Adrenal gland (tissue), 12 donors: Measurements from ENCODE around the gene TP53BP2. TPM values are rescaled to one million over a fixed set of nuclear protein-coding genes. Genes with fewer than 3 reads are reported as not detected.

Source experiments
- DNase-seq, 7 donors: peaks; one replicate each; pipeline ENCODE4 v3.0.0-alpha.2; 2019 to 2020
- H3K27ac ChIP-seq, 5 donors: fragments of 200-600 bp; sonication (generic) in 4 of 5; 1 replicate in 3 of 5; 2 replicates in 2 of 5; pipeline versions ENCODE4 v1.5.1 to v1.8.0; 2016 to 2020; ENCODE audit warnings: mild to moderate bottlenecking in 1 of 5
- H3K27me3 ChIP-seq: fragments of 200-600 bp; 2 replicates; pipeline ENCODE4 v1.8.0; 2021
- H3K36me3 ChIP-seq, 2 donors: fragments of 200-600 bp; replicated peaks in 1 of 2; 1 replicate in 1 of 2; 2 replicates in 1 of 2; pipeline versions ENCODE4 v1.5.1 to v1.8.0; 2018 to 2022
- H3K4me1 ChIP-seq, 2 donors: fragments of 200-600 bp; replicated peaks in 1 of 2; 1 replicate in 1 of 2; 2 replicates in 1 of 2; pipeline versions ENCODE4 v1.5.1 to v1.8.0; 2018 to 2021
- H3K4me3 ChIP-seq, 4 donors: fragments of 200-600 bp; sonication (generic) in 3 of 4; one replicate each; pipeline ENCODE4 v1.5.1; 2016 to 2018
- H3K9me3 ChIP-seq, 3 donors: fragments of 200-600 bp; sonication (generic) in 1 of 3; replicated peaks in 1 of 3; 1 replicate in 2 of 3; 2 replicates in 1 of 3; pipeline versions ENCODE4 v1.5.1 to v1.8.0; 2016 to 2021
- POLR2A ChIP-seq, 2 donors: fragments of 450-650 bp; IDR thresholded peaks; one replicate each; pipeline ENCODE4 v1.6.1; 2017; ENCODE audit warnings: antibody characterized with exemption in 2 of 2, mild to moderate bottlenecking in 2 of 2, moderate library complexity in 1 of 2
- WGBS, 4 donors: extraction: QIAGEN DNeasy Blood & Tissue Kit in 2 of 4; methylation state at CpG; one replicate each; pipeline versions ENCODE4 v1.1.5 to v1.1.7; 2013 to 2017; 5-methylcytosine and 5-hydroxymethylcytosine counted together
- intact Hi-C, 2 donors: fragments of 100-400 bp; cut with DNase I; formaldehyde crosslinking; loops; one replicate each; pipeline versions ENCODE4 v1.14.1 to v1.15.0; 2022 to 2023
- polyA plus RNA-seq, 3 donors: library from polyadenylated mRNA; stranded (reverse); fragments of 200-250 nt in 2 of 3; fragments of 350-450 nt in 1 of 3; fragmentation: Illumina TruSeq in 1 of 3; extraction: RNeasy Lipid Tissue Mini Kit (QIAGEN cat#74804) in 1 of 3; gene quantifications; one replicate each; pipeline ENCODE4 v1.2.3, GENCODE V29; 2013 to 2014
- total RNA-seq, 9 donors: library from RNA; depleted of rRNA in 4 of 9; stranded (reverse); fragments of >200 nt in 4 of 9; fragments of 120-200 nt in 1 of 9; fragmentation: NEBNext Ultra II Directional in 1 of 9; extraction: Animal tissue kit (Norgen Biotek cat#: 25700) in 1 of 9; gene quantifications; one replicate each; pipeline versions ENCODE4 v1.1.0 to v1.2.4, GENCODE V29; 2013 to 2023
- TF ChIP-seq, protein P1 (sequence below), 6 experiments: fragments of 450-650 bp in 4 of 6; fragments of 200-600 bp in 2 of 6; sonication (generic) in 1 of 6; IDR thresholded peaks; 1 replicate in 5 of 6; 2 replicates in 1 of 6; pipeline versions ENCODE4 v1.5.1 to v1.8.0; 2016 to 2021; ENCODE audit warnings: antibody characterized with exemption in 6 of 6, mild to moderate bottlenecking in 2 of 6, moderate library complexity in 1 of 6
- donor health status: healthy with polysubstance abuse.
- donor health status: Bipolar disorder and iron deficiency.
- donor health status: DM: yes; HTN: yes; CAD: no.
- donor health status: DM: no; HTN: no; CAD: no.
- donor health status: DM: no; HTN: no; CAD: no.
- donor health status: DM: yes; HTN: yes; CAD: no.

The TP53BP2 gene
- total and polyA plus RNA-seq, 12 donors: 6.0 to 38.5 (median 24.0) TPM

- no peak for TF ChIP-seq POLR2A (IDR thresholded peaks at IDR 0.05)
- TF ChIP-seq, protein P1, sequence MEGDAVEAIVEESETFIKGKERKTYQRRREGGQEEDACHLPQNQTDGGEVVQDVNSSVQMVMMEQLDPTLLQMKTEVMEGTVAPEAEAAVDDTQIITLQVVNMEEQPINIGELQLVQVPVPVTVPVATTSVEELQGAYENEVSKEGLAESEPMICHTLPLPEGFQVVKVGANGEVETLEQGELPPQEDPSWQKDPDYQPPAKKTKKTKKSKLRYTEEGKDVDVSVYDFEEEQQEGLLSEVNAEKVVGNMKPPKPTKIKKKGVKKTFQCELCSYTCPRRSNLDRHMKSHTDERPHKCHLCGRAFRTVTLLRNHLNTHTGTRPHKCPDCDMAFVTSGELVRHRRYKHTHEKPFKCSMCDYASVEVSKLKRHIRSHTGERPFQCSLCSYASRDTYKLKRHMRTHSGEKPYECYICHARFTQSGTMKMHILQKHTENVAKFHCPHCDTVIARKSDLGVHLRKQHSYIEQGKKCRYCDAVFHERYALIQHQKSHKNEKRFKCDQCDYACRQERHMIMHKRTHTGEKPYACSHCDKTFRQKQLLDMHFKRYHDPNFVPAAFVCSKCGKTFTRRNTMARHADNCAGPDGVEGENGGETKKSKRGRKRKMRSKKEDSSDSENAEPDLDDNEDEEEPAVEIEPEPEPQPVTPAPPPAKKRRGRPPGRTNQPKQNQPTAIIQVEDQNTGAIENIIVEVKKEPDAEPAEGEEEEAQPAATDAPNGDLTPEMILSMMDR (IDR thresholded peaks at IDR 0.05): no peak
Observed at GRCh38 chr1:223860051-223860622, 14.4 kb upstream of the TP53BP2 start.

GRCh38 chr1:223859058-223859457, 13.3 kb upstream of the TP53BP2 start:
- Histone ChIP-seq H3K4me3 (no peak overlapping the region), H3K36me3 (no peaks in the 10 kb centered on the region), H3K27ac (no peak overlapping the region), H3K9me3 (no peaks in the 10 kb centered on the region), H3K4me1 (no peaks in the 10 kb centered on the region), H3K27me3 (peaks cover 5% of the 10 kb centered on the region)
- intact Hi-C loops: no loop called here
- TF ChIP-seq, protein P1 (IDR thresholded peaks at IDR 0.05): no peak
- TF ChIP-seq POLR2A (IDR thresholded peaks at IDR 0.05): no peak
- WGBS, 4 donors: 55 to 62% (median 59%) methylated on average over 8 of the region's 8 CpGs
- no peak for DNase-seq

More at GRCh38 chr1:223860051-223860622, 14.4 kb upstream of the TP53BP2 start:
- H3K27me3 ChIP-seq: peaks cover 5% of the 10 kb centered on the region
- no peaks in the 10 kb centered on the region for H3K9me3 ChIP-seq
- 62 to 76% (median 70%) methylated on average over 5 of the region's 5 CpGs for whole genome bisulfite sequencing, 4 donors
- no peaks in the 10 kb centered on the region for H3K4me1 ChIP-seq
- intact Hi-C loops: no loop called here
- H3K27ac ChIP-seq: no peak overlapping the region
- no peaks in the 10 kb centered on the region for H3K36me3 ChIP-seq
- no peak for DNase-seq
- H3K4me3 ChIP-seq: no peak overlapping the region

DNA sequence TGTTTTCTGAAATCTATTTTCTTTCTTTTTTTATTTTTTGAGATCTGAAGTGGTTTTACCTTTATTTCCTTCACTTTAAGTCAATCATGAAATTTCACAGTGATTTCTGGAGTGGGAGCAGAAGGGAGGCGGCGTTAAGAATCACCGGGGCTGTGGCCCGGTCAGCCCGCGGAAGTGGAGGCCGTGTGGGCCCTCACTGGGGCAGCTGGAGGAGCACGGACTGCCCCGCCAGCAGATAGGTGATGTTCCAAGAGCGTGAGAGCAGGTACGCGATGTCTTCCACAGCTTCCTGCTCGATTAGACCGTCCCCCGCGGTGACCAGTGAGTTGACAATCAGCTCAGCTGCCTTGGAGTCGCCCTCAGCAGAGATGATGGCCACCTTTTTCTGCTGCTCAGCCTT, 10.6 kb upstream of the TP53BP2 start:
- Histone ChIP-seq H3K27me3 (peaks cover 5% of the 10 kb centered on the region), H3K27ac (no peak overlapping the region), H3K9me3 (no peaks in the 10 kb centered on the region), H3K4me3 (no peak overlapping the region), H3K4me1 (no peaks in the 10 kb centered on the region), H3K36me3 (no peaks in the 10 kb centered on the region)
- 92 to 96% (median 93%) methylated on average over 16 to 17 of the region's 17 CpGs for WGBS, 4 donors
- intact Hi-C loops: no loop called here
- DNase-seq: no peak
- no peak for TF ChIP-seq POLR2A (IDR thresholded peaks at IDR 0.05)
- TF ChIP-seq, protein P1 (IDR thresholded peaks at IDR 0.05): no peak

GRCh38 chr1:223853748-223854147, 8.0 kb upstream of the TP53BP2 start:
- Histone ChIP-seq H3K9me3 (no peaks in the 10 kb centered on the region), H3K4me1 (no peaks in the 10 kb centered on the region), H3K36me3 (no peaks in the 10 kb centered on the region), H3K4me3 (no peak overlapping the region), H3K27ac (no peak overlapping the region), H3K27me3 (peaks cover 5% of the 10 kb centered on the region)
- no peak for DNase-seq
- 82 to 100% (median 95%) methylated on average over 1 of the region's 1 CpG for WGBS, 4 donors
- intact Hi-C loops: no loop called here
- TF ChIP-seq, protein P1 (IDR thresholded peaks at IDR 0.05): no peak
- no peak for TF ChIP-seq POLR2A (IDR thresholded peaks at IDR 0.05)
